ENCODE measurements around the gene TRANK1.
A peak's percentile ranks its signal among the peaks of the same experiment; 100 is the strongest.

TRANK1 gene

DNA sequence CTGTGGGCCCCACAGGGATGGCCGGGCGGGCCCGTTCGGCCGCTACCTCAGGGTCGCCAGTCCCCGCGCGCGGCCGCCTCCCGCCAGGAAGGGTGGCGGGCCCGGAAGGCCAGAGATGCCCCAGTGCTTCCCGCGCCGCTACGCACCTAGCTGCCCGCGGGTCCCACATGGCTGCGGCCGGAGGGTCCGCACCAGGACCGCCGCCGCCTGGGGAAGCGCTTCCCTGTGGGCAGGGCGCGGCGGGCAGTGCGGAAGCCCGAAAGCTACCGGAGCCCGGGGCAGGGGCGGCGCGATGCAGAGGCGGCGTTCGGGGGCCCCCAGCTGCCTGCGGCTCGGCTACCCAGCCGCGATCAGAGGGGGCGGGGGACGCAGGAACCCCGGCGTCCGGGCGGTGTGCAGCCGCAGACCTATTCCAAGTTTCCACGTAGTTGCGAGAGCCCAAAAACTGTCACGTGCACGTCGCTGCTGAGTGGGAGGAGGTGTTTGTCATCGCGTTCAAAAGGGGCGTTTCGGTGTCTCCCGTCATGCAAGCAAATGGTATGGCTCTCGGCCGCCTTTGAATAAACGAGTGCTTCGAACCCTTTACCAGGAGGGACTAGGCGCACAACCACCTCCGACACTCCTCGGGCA is at the start of gene TRANK1:
Gene TRANK1 (minus strand): TSS at position 414 of the 630 bp plus-strand sequence. CDS start 245 bp downstream, at position 169.
- Histone ChIP-seq H3K27me3 (replicated peaks) (no peaks in the 10 kb centered on the region), H3K27ac (no peak within 1 kb of the TSS), H3K4me3 (ENCODE audit: low read depth, low read length) (peak within 1 kb of the TSS; percentile 65), H3K36me3 (replicated peaks) (no peaks in the 10 kb centered on the region)
- in situ Hi-C loops (cut with HindIII; ENCODE audit: low pct_ligation_motif_present, low sequenced_read_pairs): no loop called here
- no peak for DNase-seq
- no peak for TF ChIP-seq CTCF (IDR thresholded peaks at IDR 0.05; ENCODE audit: low read depth, low read length, missing control alignments)

GRCh38 chr3:36993326-36994283 is 48.8 kb upstream of the TRANK1 start, which contains the start of gene MLH1:
TSS of gene MLH1 (plus strand) at chr3:36993518. CDS start at chr3:36993548, 30 bp downstream.
- in situ Hi-C loops (cut with HindIII; ENCODE audit: low pct_ligation_motif_present, low sequenced_read_pairs): no loop called here
- H3K4me3 ChIP-seq (ENCODE audit: low read depth, low read length): peak within 1 kb of the TSS; percentile 84
- peak within 1 kb of the TSS; percentile 95 for H3K27ac ChIP-seq
- no peak for TF ChIP-seq CTCF (IDR thresholded peaks at IDR 0.05; ENCODE audit: low read depth, low read length, missing control alignments)
- H3K36me3 ChIP-seq (replicated peaks): peaks cover 11% of the 10 kb centered on the region
- DNase-seq: peak; percentile 100
- no peaks in the 10 kb centered on the region for H3K27me3 ChIP-seq (replicated peaks)

DNA sequence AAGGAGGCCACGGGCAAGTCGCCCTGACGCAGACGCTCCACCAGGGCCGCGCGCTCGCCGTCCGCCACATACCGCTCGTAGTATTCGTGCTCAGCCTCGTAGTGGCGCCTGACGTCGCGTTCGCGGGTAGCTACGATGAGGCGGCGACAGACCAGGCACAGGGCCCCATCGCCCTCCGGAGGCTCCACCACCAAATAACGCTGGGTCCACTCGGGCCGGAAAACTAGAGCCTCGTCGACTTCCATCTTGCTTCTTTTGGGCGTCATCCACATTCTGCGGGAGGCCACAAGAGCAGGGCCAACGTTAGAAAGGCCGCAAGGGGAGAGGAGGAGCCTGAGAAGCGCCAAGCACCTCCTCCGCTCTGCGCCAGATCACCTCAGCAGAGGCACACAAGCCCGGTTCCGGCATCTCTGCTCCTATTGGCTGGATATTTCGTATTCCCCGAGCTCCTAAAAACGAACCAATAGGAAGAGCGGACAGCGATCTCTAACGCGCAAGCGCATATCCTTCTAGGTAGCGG is 48.0 kb upstream of the TRANK1 start, which contains the start of gene EPM2AIP1:
Gene EPM2AIP1 (minus strand): TSS at position 326 of the 520 bp plus-strand sequence. CDS start 54 bp downstream, at position 272.
- peaks cover 9% of the 10 kb centered on the region for H3K36me3 ChIP-seq (replicated peaks)
- H3K27me3 ChIP-seq (replicated peaks): no peaks in the 10 kb centered on the region
- in situ Hi-C loops (cut with HindIII; ENCODE audit: low pct_ligation_motif_present, low sequenced_read_pairs): no loop called here
- H3K4me3 ChIP-seq (ENCODE audit: low read depth, low read length): peak within 1 kb of the TSS; percentile 84
- TF ChIP-seq CTCF (IDR thresholded peaks at IDR 0.05; ENCODE audit: low read depth, low read length, missing control alignments): peak; percentile 32
- peak within 1 kb of the TSS; percentile 95 for H3K27ac ChIP-seq
- no peak for DNase-seq

DNA sequence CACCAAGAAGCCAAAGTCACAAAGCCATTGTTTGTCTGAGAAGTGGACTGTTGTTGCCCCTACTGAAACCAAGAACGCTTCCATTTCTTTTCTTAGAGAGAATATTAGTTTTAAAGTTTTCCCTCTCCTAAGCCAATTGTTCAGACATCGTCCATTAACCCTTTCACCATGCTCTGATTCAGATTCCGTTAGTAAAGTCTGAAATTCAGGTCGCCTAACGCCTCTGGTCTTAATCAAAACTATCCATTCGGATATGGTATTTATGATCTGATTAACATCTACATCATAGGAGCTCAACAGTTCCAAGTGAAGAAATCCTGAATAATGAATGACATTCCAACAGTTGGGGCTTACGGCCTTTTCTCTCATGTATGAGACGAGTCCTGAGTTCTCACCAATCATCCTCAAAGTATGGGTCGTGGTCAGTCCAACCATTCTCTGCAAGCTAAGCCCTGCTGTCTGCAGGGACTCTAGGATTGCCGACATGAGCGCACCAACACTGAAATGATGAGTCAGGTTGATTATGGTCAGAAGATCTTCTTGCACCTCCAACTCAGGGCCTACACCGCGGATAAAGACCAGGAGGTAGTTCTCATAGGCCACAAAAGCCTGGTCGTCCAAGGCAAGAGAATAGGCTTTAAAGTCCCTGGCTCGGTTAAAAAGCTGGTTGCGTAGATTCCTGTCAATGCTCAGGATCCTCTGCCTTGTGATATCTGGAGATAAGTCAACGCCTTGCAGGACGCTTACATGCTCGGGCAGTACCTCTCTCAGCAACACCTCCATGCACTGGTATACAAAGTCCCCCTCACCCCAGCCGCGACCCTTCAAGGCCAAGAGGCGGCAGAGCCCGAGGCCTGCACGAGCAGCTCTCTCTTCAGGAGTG is 47.3 kb upstream of the TRANK1 start:
- H3K27me3 ChIP-seq (replicated peaks): no peaks in the 10 kb centered on the region
- DNase-seq: peak; percentile 54
- H3K27ac ChIP-seq: peak overlapping the region; percentile 95
- H3K4me3 ChIP-seq (ENCODE audit: low read depth, low read length): peak overlapping the region; percentile 84
- no peak for TF ChIP-seq CTCF (IDR thresholded peaks at IDR 0.05; ENCODE audit: low read depth, low read length, missing control alignments)
- in situ Hi-C loops (cut with HindIII; ENCODE audit: low pct_ligation_motif_present, low sequenced_read_pairs): no loop called here
- peaks cover 10% of the 10 kb centered on the region for H3K36me3 ChIP-seq (replicated peaks)

DNA sequence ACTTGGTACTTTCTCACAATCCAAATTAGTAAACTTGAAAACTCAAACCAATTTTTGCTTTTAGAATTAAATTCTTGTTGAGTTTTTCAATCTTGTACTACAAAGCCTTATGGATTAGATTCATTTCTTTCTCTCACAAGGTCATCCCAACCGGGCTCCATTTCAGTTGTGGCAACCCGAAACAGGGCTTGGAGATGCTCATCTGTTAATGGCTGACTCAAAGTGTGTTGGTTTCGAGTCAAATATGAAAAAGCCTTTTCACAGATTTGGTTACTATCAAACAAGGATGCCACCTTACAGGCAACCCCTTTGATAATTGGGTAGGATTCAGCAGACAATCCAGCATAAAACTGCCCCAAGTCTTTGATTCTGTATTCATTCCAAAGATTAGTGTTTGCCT is 46.3 kb upstream of the TRANK1 start:
- in situ Hi-C loops (cut with HindIII; ENCODE audit: low pct_ligation_motif_present, low sequenced_read_pairs): no loop called here
- H3K36me3 ChIP-seq (replicated peaks): peaks cover 10% of the 10 kb centered on the region
- no peaks in the 10 kb centered on the region for H3K27me3 ChIP-seq (replicated peaks)
- no peak for DNase-seq
- H3K27ac ChIP-seq: no peak overlapping the region
- H3K4me3 ChIP-seq (ENCODE audit: low read depth, low read length): peak overlapping the region; percentile 84
- TF ChIP-seq CTCF (IDR thresholded peaks at IDR 0.05; ENCODE audit: low read depth, low read length, missing control alignments): no peak

Data from brain microvascular endothelial cell (primary cell).